KG1 (cell line): ENCODE results near the gene RPS4Y2.

ENCODE experiments used
- DNase-seq: peaks from one replicate; lab custom pipeline; 2025; lab: John Stamatoyannopoulos, UW

Gene RPS4Y2

DNA sequence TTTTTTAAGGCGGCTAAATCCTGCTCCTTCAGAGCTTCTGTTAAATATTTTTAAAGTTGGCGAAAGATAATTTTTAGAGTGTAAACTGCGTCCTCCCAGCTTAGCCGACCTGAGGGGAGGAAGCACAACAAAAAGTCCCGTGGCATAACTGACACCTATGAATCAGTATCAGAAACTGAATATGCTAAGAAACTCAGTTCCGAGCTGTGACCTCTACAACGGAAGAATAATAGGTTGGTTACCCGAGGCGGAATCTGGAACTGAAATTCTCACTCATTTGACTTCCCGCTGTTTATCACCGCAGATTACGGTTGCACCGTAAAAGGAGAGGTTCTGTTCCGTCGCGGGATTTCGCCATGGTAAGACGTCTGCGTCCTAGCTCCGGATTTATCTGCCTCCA, at the start of gene RPS4Y2:
RPS4Y2 (plus strand) TSS at position 301 of the 400 bp plus-strand sequence; CDS start at position 357, 56 bp downstream.
- DNase-seq, result no peak

DNA sequence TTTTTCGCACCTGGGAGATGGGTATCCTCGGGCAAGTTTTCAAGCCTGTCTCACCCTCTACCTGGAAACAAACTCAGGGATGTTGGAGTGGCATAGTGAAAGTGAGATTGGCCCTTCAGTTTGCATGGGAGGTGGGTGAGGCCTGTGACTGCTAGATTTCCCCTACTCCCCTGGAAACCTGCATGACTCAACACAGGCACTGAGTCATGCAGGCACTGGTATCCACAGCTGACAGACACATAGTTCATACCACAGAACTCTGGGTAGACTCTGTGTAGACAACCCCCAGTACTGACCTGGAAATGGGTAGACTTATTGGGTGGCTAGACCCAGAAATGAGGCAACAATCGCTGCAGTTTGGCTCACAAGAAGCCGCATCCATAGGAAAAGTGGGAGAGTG, 41.5 kb upstream of the RPS4Y2 start:
- no peak for DNase-seq

DNA sequence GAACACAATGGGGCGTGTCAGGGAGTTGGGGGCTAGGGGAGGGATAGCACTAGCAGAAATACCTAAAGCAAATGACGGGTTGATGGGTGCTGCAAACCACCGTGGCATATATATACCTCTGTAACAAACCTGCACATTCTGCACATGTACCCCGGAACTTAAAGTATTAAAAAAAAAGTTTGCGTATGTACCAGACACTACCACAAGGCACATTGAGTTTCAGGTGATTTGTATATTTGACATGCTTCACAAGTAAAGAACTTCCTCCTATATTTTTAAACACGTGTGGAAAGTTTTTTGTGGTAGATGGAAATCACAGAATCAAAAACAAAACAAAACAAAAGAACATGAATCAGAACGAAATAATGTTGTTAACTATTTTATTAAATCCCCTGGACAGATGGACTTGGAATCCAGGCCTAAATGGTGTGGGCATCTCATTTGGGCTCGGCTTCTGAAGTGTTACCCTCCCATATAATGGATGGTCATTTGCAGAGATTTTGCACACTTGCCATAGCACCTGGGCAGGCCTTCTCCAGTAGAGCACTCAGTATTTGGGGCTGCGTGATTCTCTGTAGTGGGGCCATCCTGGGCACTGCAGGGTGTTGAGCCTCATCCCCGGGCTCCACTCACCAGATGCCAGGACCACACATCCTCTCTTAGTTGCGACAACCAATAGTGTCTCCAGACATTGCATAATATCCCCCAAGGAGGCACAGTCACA, 29.6 kb upstream of the RPS4Y2 start:
- DNase-seq, result no peak

DNA sequence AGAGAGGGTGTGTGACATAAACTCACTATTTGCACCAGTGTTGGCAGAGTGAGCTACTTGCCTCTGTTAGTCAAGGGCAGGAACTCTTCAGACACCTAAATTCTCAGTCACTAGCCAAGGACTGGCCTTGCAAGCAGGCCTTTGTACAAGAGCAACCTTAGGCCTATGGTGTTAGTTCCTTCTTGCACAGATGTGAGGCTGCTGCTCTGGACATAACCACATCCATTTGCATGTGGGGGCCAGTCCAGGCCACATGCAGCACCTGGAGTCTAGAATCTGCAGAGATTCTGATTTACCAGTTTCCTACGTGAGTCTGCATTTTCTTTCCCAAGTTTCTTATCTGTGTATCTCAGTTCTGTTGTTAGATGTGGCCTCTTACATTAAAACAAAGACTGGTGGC, 20.7 kb upstream of the RPS4Y2 start:
- no peak for DNase-seq

DNA sequence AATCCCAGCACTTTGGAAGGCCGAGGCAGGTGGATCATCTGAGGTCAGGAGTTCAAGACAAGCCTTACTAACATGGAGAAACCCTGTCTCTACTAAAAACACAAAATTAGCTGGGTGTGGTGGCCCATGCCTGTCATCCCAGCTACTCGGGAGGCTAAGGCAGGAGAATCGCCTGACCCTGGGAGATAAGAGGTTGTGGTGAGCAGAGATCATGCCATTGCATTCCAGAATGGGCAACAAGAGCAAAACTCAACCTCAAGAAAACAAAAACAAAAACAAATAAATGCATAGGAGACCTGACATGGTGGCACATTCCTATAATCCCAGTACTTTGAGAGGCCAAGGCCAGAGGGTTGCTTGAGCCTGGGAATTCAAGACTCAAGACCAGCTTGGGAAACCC, 16.1 kb upstream of the RPS4Y2 start:
- no peak for DNase-seq

DNA sequence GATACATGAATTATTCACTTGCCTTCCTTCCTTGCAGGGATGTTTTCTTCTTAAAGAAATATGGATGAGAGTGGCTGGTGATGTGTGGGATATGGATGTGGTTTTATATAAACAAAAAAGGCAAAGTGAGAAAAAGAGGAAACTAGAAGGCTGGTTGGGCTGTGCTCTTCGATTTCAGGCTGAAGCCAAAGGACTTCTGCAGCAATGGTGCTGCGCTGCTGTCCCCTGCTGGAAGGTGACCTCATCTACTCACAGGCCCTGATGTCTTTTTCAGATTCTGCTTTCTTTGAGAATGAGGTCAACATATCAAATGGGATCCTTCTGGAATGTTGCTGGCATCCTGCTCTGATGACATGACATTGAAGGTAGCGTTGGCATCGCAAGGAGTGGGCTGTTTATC, 15.3 kb upstream of the RPS4Y2 start:
- DNase-seq, result no peak

DNA sequence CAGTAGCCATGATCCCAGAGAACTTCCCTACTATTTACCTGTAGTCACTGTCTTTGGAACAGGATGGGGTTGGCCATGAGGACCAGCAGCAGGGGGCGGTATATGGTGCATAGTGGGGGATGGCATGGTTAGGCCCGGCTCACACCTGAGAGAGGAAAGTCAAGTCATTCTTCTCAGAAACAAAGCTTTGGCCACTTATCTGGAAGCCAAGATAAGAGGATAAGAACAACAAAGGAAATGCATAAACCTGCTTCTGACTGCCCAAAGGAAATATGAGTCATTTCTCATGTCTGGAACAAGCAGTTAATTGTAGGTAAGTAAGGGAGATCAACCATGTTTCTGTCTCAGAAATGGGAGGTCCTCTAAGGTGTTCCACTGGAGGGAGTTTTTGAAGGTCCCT, 10.8 kb upstream of the RPS4Y2 start:
- DNase-seq, result no peak

DNA sequence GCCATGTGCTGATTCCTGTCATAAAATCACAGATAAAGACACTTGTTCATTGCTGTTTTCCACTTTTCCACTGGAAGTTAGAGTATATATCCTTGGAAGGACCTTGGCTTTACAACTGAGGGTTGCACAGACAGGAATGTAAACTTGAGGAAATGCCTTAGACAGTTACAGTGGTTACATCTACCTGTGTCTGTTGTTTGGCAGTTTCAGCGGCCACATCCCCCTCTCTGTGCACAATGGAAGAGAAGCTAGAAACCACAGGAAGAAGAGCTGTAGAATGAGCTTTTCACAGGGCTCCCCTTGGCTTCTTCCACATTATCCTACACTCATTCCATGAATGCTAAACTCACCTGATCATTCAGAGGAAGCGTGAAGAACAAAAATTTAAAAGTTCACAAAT, 9.0 kb upstream of the RPS4Y2 start:
- no peak for DNase-seq

DNA sequence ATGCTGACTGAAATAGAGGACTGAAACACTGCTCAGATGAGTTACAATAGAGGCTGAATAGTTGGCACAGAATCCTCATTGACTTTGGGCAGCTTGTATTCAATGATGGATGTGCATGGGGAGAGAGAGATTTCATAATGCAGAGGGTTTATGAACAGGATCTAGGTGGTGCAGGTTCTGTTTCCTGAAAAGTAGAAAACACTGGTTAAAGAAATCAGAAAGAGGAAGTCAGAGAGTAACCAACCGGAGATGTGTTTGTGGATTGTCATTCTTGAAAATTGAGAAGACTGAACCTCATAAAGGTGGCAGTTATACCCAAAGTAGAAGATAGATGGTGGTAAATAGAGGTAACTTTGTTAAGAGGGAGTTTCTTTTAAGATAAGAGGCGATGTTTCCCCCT, 8.0 kb downstream of the RPS4Y2 start:
- DNase-seq, result no peak

DNA sequence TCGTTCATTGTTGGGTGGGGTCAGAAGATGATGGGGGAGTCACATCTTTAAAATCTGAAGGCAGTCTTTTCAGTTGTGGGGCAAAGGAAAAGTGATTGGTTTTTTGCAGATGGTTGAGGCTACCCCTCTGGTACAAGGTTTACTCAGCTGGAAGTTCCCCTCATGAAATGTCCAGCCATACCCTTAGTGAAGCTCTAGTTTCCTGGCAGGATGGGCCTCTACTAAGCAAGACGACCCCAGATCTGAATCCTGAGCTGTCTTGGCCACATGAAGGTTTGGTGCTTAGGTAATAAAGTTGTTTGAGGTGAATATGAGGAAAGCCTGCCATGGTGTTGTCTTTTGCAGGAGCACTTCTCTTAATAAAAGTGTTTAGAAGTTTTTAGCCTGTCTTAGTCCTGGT, 9.2 kb downstream of the RPS4Y2 start:
- no peak for DNase-seq

DNA sequence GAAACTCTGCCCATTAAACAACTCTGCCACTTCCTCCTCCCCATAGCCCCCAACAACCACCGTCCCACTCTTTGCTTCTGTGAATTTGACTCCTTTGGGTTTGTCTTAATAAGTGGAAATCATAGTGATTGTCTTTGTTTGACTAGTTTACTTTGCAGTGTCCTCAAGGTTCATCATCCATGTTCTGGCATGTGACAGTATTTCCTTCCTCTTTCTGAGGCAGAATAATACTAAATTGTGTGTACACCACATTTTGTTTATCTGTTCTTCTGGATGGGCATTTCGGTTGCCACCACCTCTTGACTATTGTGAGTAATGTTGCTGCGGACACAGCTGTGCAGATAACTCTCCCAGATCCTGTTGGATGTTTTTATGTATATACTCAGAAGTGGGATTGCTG, 14.8 kb downstream of the RPS4Y2 start:
- no peak for DNase-seq

DNA sequence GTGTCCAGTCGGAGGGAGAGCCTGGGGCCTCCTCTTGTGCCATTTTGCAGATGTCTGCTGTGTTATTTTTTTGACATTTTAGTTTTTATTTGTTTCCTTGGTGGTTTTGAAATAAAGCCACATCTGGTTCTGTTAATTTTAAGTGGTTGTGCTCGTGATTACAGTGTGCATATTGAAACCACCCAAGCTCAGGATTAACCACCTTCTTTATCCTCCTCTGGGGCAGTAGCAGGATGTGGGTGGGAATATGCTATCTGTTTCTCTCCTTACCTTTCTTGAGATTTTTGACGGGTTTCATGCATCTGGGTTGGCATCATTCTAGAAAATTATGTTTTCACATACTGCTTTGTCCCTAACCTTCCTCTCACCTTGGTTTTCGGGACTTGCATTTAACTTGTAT, 20.2 kb downstream of the RPS4Y2 start:
- DNase-seq, result no peak

DNA sequence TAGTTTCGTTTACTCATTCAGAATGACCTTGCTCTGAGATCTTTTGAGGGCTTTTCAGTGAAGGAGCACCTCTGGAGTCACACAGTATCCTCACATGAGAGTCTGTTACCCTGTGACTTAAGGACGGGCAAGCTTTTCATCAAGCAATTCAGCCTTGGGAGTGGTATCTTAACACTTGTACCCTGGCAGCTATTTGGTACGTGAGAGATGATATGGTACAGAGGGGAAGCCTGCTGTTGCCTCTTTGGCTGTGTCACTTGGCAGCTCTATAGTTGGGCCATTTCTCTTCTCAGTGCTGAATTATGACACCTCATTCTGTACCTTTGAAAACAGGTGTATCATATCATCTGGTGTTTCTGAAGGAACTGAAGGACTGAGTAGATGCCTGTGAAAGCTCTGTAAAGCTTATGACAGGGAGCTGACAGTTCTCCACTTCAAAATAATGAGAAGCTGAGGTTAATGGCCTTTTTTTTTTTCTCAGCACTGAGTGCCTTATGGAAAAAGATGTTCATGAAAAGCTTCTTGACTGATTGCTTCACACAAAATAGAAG, 24.3 kb downstream of the RPS4Y2 start:
- DNase-seq, result no peak

DNA sequence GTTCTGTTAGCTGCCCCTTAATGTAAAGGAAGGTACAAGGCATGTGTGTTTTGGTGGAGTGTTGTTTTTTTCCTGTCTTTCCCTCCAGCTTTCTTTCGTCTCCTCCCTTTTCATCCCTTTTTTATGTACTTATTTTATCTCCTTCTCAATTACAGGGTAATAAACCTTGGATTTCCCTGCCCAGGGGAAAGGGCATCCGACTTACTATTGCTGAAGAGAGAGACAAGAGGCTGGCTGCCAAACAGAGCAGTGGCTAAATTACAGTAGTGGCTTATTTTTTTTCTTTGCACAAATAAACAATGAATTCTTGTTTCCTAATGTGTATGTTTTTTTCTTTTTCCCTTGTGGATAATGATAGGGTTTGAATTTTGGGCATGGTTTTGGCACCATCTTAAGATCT, 24.9 kb downstream of the RPS4Y2 start:
- DNase-seq, result no peak

DNA sequence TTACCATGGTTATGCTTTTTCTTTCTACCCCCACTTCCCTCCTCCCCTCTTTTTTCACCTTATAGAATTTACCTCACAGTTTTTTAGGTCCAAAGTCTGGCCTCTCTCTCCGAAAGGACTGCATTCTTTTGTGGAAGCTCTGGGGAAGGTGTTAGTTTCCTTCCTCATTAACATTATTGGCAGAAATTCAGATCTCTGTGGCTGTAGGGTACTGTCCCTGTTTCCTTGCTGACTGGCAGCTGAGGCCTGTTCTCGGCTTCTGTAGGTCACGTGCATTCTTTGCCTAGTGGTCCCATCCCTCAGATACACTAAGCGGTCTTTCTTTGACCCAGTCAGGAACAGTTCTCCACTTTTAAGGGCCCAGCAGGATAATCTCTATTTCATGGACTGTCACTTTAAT, 25.5 kb downstream of the RPS4Y2 start:
- DNase-seq, result no peak

DNA sequence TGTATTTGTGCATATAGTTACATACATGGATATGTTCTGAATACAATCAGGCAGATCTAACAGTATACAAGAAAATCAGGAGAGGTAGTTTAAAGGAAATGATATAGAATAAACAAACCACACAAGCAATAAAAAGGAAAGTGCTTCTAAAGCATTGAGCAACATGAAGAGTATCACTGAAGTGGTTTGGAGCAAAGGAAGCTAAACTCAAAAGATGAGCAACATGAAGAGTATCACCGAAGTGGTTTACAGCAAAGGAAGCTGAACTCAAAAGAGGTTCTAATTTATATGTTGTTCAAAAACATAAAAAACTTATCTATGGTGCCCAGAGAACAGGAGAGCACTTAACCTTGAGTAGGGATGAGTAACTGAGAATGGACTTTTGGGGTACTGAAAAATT, 29.1 kb downstream of the RPS4Y2 start:
- DNase-seq, result no peak

DNA sequence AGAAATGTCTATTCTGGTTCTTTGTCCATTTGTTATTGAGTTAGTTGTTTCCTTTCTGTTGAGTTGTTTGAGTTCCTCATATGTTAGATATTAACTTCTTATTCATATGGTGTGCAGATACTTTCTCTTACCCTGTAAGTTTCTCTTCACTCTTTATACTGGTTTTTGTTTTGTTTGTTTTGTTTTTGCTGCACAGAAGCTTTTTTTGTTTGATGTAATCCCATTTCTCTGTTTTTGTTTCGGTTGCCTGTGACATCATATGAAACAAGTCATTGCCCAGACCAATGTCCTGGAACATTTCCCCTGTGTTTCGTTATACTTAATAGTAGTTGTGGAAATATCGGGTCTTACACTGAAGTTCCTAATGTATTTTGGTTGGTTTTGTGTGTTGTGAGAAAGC, 31.2 kb downstream of the RPS4Y2 start:
- no peak for DNase-seq

DNA sequence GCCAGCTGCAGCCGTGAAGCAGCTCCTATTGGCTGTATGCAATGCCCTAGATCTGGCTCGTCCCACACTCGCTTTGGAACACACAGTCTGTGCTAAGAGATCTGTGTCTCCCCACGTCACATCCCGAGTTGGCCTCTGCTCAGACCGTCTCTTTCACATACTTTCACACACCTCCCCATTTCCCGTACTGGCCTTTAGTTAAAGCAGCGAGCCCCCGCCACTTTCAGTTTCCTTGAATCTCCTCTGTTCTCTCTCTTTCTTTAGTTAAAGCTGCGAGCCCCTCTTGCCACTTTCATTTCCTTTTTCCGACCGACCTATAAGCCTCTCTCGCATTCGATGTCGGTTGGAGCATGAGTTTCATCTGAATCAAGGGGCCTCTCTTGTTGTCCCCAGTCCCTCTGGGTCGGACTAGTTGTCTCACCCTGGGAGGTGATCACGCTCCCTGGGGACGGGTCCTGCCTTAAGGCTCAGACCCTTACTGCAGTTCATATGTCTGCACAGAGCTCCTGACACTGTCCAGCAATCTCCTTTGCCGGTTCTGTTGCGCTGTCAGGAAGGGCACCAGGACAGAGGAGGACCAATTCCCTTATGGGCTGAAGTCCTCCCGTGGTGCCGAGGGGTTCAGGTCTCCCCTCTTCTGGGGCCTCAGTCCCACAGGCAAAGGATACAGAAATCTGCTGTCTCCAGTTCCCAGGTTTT, 42.6 kb downstream of the RPS4Y2 start:
- no peak for DNase-seq

DNA sequence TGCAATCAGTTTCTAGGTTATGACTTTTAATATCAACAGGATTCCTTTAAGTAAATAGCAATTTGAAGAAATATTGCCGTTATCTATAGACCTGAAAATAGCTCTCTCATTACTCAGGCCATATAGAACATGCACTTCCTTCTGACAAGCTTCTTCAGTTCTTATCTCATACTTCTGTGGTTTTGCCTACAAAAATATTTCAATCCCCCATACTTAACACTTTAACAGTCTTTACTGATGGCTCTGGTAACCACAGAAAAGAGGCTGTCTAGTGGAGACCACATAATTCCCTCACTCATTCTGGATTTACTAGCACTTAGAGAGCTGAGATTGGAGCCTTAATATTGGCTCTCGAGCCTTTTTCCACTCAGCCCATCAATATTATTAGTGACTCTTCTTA, 46.8 kb downstream of the RPS4Y2 start:
- no peak for DNase-seq

DNA sequence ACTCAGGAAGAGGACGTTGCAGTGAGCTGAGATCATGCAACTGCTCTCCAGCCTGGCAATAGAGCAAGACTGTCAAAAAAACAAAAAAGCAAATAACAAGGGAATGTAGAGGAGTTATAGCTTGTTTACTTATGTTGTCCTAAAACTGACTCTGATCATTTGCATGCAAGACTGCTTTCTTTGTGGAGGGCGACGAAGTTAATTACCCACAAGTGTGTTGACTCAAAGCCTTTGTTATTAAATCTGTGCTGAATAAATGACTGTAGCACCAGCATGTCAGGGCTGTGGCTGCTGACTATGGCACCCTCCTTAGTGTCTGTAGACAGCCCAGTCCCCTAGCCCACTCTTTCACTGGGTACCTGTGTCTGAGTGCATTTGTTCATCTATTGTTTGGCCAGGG, 50.3 kb downstream of the RPS4Y2 start:
- DNase-seq, result no peak

DNA sequence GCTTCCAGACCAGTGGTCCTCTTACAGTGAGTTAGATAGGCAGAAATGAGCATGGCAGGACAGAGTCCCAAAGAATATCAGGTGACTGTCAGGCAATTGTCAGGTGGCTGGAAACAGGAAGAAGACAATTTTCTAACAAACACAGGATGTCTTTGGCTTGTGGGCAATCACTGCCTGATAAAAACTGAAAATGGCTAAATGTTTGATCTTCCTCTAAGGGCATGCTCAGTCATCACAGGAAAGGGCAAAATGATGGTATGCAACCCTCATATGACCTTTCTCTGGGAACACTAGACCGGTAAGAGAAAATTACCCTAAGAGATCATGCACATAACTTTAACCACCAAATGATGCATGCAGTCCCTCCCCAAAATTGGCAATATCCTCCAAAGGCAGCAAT, 57.6 kb downstream of the RPS4Y2 start:
- no peak for DNase-seq

DNA sequence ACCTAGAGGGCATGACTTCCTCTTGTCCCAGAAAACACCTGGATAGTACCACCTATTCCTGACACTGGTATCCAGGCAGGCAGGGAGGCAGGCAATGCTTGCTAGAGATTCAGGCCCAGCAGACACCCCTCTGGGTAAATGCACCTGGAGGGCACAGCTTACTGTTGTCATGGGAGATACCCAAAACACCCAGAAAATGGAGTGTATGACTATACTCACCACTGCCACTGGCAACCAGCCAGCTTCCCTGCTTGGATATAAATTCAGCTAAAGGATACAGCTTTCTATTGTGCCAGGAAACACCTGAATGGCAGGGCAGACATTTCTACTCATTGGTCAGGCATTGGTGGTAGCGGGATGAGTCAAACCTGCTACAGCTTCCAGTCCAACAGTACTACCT, 58.9 kb downstream of the RPS4Y2 start:
- DNase-seq, result no peak

DNA sequence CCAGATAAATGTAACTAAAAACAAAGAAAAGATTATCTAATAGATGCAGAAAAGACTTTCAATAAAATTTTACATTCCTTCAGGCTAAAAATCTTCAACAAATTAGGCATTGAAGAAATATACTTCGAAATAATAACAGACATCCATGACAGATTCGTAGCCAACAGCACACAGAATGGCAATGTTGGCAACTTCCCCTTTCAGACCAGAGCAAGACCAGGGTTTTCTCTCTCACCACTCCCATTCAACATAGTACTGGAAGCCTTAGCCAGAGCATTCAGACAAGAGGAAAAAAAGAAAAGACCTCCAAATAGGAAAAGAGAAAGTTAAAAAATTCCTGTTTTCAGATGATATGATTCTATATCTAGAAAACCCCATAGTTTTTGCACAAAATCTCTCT, 61.2 kb downstream of the RPS4Y2 start:
- no peak for DNase-seq
